NCI-H1092 treated with DMSO at 0.1 percent for 48 hours (cell line): ENCODE results near the gene TOR1B.
A peak's percentile ranks its signal among the peaks of the same experiment; 100 is the strongest.
"Not testable (repeated sequence)": the region's sequence is repeated elsewhere in the genome, so short reads cannot be mapped to it uniquely, and the experiment has no call there.

Experiments
- DNase-seq: peaks from one replicate; lab custom pipeline; 2025; lab: John Stamatoyannopoulos, UW

TOR1B gene

DNA sequence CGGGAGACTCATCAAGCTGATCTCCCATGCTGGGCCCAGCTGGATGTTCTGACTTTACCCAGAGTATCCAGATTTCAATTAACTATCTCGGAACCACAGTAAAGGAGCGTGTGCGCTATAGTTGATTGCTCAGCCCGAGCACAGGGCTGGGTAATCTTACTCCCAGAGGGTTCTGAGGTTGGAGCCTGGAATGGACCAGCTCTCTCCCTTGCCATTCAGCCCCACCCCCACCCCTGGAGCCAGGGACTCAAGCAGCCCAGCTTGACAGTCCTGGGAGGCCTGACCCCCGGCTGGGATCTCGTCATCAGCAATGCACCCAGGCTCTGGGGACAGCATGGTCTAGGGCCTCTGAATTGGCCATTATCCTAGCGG, 26.4 kb upstream of the TOR1B start:
- DNase-seq = no peak

DNA sequence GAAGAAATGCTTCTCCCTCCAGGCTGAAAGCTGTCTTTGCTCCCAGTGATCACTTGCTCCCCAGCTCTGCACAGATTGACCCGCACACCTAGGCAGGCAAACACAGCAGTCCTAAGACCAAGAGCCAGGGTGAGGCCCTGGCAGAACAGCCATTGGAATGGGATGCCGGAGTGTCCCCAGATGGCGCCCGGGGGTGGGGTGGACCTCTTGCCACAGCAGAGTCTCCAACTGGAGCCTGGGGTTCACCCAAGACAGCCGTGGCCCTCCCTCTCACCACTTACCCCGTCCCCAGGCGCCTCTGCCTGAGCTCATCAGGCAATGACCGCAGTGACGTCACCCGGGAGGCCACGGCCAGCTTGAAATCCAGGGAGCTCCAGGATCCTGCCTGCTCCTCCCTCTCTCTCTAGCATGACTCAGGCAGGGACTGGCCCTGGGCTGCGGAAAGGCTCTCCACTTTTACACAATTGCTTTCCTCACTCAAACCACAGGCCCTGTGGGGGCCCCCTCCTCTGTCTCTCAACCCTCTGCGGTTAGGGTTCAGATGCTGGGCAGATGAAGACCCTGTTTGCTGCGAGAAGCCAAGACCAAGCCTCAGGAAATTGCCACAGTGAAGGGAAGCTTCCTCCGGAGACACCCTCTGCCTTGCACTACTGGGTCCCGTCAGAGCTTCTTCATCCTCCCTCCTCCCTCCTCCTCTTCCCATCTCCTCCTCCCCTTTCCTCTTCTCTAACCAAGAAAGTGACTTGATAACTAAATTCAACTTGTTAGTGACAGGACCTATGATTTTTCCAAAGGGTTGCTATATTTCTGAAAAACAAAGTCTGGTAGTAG, 25.8 kb upstream of the TOR1B start:
- DNase-seq = no peak

DNA sequence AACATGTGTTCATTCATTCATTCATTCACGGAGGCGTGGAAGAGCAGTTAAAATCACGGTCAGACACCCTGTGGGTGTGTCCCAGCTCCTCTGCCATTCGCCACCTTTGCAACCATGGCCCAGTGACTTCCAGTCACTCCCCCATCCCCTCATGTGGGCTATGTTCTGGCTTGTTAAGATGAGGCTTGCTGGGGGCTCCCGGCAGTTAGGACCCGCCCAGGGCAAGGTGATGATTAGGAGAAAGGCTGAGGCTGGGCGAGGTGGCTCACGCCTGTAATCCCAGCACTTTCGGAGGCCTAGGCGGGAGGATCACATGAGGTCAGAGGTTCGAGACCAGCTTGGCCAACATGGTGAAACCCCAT, 25.2 kb upstream of the TOR1B start:
- DNase-seq = no peak

DNA sequence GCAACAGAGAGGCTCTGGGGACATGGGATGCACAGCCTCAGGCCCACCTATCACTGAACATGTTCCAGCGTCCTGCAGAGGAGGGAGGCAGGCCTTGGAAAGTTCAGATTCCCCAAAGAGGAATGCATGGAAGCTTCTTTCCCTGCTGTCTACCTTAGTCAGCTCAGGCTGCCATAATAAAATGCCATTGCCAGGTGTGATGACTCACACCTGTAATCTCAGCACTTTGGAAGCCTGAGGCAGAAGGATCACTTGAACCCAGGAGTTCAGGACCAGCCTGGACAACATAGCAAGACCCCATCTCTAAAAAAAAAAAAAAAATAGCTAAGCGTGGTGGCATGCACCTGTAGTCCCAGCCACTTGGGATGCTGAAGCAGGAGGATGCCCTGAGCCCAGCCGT, 24.5 kb upstream of the TOR1B start:
- DNase-seq = no peak

DNA sequence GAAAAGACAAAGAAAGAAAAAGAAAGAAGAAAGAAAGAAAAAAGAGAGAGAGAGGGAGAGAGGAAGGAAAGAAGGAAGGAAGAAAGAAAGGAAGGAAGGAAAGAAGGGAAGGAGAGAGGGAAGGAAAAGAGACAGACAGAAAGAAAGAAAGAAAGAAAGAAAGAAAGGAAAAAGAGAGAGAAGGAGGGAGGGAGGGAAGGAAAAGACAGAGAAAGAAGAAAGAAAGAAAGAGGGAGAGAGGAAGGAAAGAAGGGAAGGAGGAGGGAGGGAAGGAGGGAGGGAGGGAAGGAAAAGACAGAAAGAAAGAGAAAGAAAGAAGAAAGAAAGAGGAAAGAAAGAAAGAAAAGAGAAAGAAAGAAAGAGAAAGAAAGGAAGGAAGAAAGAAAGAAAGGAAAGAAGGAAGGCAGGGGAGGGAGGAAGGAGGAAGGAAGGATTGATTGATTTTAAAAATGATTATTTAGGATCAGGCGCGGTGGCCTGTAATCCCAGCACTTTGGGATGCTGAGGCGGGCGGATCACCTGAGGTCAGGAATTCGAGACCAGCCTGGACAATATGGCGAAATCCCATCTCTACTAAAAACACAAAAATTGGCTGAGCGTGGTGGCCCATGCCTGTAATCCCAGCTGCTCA, 23.3 kb upstream of the TOR1B start:
- no peak for DNase-seq

DNA sequence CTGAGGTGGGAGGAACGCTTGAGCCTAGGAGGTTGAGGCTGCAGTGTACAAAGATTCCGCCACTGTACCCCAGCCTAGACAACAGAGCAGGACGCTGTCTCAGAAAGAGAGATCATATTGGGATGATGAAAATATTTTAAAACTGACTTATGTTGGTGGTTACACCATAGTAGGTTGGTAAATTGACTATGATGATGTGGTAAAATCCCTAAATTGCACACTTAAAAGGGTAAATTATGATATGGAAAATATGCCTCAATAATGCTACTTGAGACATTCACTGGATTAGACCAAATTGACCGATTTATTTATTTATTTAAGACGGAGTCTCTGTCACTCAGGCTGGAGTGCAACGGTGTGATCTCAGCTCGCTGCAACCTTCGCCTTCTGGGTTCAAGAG, 21.9 kb upstream of the TOR1B start:
- no peak for DNase-seq

DNA sequence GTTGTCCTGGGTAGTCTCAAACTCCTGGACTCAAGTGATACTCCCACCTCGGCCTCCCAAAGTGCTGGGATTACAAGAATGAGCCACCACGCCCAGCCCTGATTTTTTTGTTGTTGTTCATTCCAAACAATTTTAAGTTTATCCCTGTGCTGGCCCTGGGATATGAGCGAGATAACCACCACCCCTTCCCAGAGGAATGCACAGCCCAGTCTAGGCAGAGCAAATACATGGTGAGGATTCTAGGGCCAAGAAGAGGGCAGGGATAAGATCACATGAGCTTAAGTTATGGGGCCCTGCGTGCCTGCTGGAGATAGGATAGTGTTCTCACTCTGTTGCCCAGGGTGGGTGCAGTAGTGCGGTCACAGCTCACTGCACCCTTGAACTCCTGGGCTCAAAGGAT, 21.0 kb upstream of the TOR1B start:
- DNase-seq = no peak

DNA sequence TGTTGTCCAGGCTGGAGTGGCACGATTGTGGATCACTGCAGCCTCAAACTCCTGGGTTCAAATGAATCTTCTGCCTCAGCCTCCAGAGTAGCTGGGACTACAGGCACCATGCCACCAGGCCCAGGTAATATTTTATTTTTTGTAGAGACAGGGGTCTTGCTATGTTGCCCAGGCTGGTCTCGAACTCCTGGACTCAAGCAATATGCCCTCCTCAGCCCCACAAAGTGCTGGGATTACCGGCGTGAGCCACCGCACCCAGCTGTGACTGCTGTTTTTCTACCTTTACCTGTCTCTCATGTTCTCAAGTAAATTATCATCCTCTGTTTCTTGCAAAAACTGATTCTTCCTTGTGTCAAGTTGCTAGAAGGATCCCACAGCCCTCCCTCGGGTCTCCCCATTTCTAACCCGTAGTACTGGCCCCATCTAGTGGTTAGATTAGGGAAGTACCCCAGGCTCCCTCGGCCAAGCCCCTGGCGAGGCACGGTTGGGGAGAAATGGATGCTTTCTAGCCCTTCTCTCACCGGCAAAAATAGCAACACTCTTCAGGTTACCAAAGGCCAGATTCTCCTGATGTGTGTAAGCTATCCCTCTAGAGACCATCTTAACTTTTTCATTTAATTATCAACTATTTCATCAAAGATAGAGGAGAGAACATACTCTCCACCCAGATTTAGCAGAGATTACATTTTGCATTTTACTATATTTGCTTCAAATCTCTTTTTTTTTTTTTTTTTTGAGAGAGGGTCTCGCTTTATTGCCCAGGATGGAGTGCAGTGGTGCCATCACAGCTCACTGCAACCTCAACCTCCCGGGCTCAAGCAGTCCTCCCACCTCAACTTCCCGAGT, 19.2 kb upstream of the TOR1B start:
- DNase-seq = peak; percentile 40

DNA sequence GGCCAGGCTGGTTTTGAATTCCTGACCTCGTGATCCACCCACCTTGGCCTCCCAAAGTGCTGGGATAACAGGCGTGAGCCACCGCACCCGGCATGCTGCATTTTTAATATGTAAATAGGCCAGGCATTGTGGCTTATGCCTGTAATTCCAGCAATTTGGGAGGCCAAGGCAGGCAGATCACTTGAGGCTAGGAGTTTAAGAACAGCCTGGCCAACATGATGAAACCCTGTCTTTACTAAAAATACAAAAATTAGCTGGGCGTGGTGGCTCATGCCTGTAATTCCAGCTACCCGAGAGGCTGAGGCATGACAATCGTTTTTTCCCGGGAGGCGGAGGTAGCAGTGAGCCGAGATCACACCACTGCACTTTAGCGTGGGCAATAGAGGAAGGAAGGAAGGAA, 18.0 kb upstream of the TOR1B start:
- DNase-seq = not testable (repeated sequence)

DNA sequence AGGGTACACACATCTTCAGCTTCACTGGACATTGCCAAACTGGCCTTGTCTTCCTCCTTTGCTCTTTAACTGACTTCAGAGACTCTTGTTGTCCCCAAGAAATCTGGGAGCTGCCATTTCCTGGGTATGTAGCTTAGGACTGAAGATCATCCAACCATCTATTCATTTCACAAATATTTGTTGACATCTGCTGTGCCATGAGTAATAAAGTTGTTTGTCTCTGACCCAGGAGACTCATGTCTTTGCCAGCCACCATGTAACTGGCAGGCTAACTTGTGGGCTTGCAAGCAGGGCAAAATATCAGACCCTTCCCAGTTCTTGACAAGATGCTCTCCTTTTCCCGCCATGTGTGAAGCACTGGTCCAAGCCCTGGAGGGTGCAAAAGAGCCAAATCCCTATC, 17.1 kb upstream of the TOR1B start:
- no peak for DNase-seq

DNA sequence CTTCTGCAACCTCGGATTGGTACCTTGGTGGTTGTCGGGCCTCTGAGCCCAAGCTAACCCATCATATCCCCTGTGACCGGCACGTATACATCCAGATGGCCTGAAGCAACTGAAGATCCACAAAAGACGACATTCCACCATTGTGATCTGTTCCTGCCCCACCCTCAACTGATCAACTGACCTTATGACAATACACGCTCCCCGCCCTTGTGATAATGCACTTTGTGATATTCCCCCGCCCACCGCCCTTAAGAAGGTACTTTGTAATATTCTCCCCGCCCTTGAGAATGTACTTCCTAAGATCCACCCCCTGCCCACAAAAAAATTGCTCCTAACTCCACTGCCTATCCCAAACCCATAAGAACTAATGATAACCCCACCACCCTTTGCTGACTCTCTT, 16.5 kb upstream of the TOR1B start:
- DNase-seq = no peak

DNA sequence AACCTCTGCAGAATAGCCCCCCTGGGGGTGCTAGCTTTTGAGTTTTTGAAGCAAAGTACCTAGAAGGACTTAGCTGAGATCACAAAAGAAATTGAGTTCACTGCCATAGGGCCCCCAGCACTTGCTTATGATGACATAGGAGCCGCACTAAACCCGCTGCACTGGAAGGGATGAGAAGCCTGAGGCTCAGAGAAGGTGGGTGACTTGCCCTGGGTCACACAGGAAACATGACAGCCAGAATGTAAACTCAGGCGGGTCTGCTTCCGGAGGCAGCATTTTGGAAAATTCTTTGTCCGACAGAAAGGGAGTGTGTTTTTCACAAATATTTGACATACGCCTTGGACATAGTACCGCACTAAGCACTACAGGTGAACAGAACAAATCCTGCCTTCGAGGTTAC, 8.4 kb upstream of the TOR1B start:
- no peak for DNase-seq

DNA sequence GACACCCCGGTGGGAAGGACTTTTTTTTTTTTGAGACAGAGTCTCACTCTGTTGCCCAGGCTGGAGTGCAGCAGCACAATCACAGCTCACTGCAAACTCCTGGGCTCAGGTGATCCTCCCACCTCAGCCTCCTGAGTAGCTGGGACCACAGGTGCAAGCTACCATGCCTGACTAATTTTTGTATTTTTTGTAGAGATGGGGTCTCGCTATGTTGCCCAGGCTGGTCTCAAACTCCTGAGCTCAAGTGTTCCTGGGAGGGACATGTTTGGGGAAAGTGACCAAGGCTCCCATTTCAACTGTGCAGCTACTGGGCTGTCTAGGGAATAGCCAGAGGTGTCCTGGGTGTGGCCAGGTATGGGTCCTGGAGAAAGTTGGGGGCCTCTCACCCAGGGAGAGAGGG, 7.0 kb upstream of the TOR1B start:
- not testable (repeated sequence) for DNase-seq

DNA sequence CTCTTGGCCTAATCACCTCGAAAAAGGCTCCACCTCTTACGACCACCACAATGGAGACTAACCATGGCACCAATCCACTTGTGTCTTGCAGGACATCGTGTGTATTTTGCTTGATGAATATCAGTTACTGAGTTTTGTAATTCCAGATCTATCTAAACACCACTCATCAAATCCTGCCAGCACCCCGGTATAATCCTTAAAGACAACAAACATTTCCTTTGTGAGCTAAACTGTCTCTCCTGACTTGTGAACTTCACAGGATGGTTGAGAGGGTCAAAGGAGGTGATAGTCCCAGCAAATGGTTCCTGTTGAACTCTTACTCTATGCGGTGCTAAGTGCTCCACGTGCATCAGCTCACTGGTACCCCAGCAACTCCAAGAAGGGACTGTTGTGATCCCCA, 4.0 kb upstream of the TOR1B start:
- DNase-seq = no peak

DNA sequence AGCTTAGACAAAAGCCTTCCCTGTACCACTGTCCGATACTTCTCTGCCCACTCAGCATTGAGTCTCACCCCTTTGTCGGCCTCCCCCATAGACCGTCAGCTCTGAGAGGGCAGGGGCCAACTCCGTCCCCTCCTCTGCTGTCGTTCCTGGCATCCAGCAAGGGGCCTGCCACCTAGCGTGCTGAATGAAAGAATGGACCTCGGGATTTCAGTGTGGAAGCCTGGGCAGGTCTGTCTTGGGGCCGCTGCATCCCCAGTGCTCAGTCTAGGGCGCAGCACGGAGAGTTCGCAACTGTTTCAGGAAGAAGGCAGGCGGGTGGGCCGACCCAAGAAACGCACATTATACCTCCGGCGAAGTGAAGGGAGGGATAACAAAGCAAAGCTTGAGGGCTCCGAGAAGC, 1.5 kb upstream of the TOR1B start:
- DNase-seq = no peak

DNA sequence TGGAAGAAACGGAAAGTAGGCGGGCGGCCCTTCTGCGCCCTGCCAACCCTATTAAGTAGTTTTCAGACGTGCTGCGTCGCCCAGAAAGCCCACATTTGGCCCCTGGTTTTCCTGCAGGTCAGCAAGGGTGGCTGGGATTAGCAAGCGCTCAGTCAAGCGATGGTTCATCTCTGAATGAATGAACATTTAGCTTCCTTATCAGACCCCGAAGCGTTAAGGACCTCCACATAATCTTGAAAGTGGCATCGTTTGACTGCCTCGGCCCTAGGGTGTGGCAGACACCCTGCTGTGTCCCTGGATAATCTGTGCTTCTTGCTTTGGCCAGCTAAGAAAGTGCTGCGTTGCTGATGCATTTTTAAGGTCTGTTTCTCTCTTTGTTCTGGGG, 684 bp downstream of the TOR1B start:
- no peak for DNase-seq

DNA sequence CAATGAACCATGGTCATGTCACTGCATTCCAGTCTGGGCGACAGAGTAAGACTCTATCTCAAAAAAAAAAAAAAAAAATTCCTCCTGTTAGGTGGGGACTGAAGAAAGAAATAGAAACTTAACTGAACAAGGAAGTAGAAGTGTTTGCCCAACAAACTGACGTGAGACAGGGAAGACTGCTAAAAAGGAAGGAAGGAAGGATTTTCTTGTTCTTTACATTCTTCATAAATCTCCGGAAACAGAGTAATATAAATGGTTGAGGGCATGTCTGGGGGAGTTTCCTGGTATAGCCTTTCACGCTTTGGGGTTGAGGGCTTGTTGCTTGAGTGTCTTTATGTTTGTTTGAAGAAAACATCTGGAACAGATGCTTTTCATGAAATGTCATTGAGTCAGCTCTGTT, 3.1 kb downstream of the TOR1B start:
- no peak for DNase-seq

DNA sequence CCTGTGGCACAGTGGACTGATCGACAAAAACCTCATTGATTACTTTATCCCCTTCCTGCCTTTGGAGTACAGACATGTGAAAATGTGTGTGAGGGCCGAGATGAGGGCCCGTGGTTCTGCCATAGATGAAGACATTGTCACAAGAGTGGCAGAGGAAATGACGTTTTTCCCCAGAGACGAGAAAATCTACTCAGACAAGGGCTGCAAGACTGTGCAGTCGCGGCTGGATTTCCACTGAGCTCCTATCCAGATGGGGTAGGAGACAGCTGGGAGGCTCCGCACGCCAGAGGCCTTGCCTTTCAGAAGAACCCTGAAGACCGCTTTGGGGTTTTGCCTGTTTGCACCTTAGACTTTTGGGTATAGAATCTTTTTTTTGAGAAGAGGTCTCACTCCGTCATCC, 6.4 kb downstream of the TOR1B start:
- no peak for DNase-seq

DNA sequence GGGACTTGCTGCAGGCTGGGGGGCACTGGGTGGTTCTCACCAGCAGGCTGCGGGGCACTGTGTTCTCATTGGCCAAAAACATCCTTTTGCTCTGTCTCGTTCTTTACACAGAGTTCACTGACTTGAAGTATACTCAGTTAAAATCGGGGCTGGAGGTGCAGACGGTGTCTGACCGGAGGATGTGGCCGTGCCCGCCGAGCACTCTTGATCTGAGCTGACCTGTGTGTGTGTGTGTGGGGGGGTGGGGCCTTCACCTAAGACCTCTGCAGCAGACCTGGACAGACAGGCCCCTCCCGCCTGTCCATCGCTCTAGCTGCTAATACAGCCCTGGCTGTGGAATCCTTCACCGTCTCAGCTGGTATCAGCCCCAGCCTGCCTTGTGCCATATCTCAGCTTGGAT, 7.1 kb downstream of the TOR1B start:
- no peak for DNase-seq

DNA sequence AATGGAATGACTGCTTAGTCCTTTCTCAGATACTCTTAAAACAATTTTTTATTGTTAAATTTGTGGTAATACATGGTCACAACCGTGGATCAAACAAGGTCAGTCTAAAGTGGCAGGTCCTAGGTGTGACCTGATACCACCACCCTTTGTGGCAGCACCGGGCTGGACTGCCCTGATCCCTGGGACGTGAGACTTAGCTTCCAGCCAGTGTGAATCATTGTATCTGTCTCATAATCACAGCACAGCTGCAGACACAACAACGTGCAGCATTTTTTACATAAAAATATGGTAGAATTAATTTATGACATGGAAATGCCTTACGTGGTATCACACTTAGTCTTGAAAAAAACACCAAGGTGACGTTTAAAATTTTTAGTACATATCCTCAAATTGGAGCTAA, 7.8 kb downstream of the TOR1B start:
- no peak for DNase-seq

DNA sequence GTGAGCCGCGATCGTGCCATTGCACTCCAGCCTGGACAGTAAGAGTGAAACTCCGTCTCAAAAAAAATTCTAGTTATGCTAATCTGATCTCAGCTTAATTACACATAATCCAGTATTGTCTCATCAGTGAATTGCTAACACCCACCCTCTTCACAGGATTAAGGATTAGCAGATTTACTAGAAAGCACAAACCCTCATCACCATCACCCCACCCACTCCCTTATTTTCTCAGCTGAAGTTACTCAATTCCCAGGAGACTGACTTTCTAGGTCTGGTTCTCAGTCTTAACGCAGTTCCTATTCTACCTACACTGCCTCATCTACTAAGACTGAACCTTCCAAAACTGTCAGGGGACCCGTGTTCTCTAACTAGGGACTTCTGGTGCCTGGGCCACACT, 9.0 kb downstream of the TOR1B start:
- no peak for DNase-seq

DNA sequence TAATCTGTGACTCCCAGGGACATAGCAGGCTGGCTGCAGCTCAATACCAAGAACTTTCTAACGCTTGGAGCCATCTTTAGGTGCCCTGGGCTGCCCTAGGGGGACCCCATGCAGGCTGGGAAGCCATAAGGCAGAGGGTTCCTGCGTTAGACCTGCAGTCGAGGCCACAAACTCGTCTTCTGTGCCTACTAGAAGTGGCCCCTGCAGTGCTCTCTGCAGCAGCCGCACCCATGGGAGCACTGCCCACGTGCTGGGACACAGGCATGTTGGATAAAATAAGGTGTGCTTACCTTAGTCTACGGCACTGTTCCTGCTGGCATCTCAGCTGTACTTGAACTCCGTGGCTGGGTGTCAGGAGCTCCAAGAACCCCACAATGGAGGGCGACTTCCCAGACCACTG, 9.4 kb downstream of the TOR1B start:
- no peak for DNase-seq

DNA sequence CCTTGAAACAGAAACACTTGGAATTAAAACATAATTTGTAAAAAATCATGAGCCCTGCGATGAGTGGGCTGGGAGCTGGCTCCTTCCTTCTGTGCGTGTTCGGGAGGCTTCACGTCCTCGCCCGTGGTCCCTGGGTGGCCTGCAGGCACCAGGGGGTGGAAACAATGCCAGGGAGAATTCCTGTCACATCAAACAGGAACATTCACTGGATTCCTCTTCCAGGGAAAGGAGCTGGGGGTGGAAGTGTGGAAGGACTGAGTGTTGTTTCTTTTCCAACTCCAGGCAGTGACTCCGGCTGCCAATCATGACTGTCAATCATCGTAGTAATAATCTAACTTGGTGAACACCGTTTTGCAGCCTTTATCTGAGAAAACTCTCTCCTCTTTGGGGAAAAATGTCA, 10.7 kb downstream of the TOR1B start:
- DNase-seq = no peak
